WTC11 (cell line): ENCODE measurements around the gene AOAH. TPM values are rescaled to one million over a fixed set of nuclear protein-coding genes. Genes with fewer than 3 reads are reported as not detected.

Source experiments
- ATAC-seq: fragments of 200-7000 bp; cut with Tn5 transposase; 2 replicates; pipeline ENCODE4 v1.10.0; 2021; ENCODE audit warnings: mild to moderate bottlenecking, moderate library complexity
- CTCF ChIA-PET: fragments of 300-600 bp; sonication (Branson Sonifier 250); formaldehyde crosslinking; loops from one replicate; lab custom pipeline; 2021; ENCODE audit warnings: antibody characterized with exemption; lab: Charles Lee
- POLR2A ChIA-PET: fragments of 350-600 bp; sonication (Branson Sonifier 250); formaldehyde crosslinking; loops from one replicate; lab custom pipeline; 2021; ENCODE audit warnings: antibody characterized with exemption; lab: Charles Lee
- DNase-seq: peaks from one replicate; pipeline ENCODE4 v3.0.0; 2021; ENCODE audit warnings: low spot score
- H3K27ac Mint-ChIP-seq: 2 replicates; pipeline ENCODE4 v1.8.0; 2021; ENCODE audit warnings: mixed read lengths
- H3K27me3 Mint-ChIP-seq: 2 replicates; pipeline ENCODE4 v1.8.0; 2021; ENCODE audit warnings: low read depth, mild to moderate bottlenecking, moderate library complexity, mixed read lengths
- H3K36me3 Mint-ChIP-seq: 2 replicates; pipeline ENCODE4 v1.8.0; 2021; ENCODE audit warnings: mixed read lengths
- H3K4me1 Mint-ChIP-seq: 2 replicates; pipeline ENCODE4 v1.8.0; 2022; ENCODE audit warnings: mixed read lengths
- H3K4me3 Mint-ChIP-seq: 2 replicates; pipeline ENCODE4 v1.8.0; 2021; ENCODE audit warnings: mild to moderate bottlenecking, moderate library complexity, mixed read lengths
- H3K9me3 Mint-ChIP-seq: 2 replicates; pipeline ENCODE4 v1.8.0; 2021; ENCODE audit warnings: mixed read lengths
- ATF2 ChIP-seq: sonication (generic); formaldehyde crosslinking; IDR thresholded peaks from 2 replicates; pipeline ENCODE4 v1.8.1; 2022; ENCODE audit warnings: low read depth, missing genetic modification reagents, borderline replicate concordance
- ATF3 ChIP-seq: sonication (generic); formaldehyde crosslinking; conservative IDR thresholded peaks from 2 replicates; pipeline ENCODE4 v1.8.1; 2022; ENCODE audit warnings: mild to moderate bottlenecking, missing genetic modification reagents
- ATF6 ChIP-seq: sonication (generic); formaldehyde crosslinking; IDR thresholded peaks from 2 replicates; pipeline ENCODE4 v1.8.1; 2023; ENCODE audit warnings: mild to moderate bottlenecking, missing genetic modification reagents
- CBFB ChIP-seq: sonication (generic); formaldehyde crosslinking; IDR thresholded peaks from 2 replicates; pipeline ENCODE4 v1.8.1; 2022; ENCODE audit warnings: mild to moderate bottlenecking, low read depth, missing genetic modification reagents
- CREM ChIP-seq: sonication (generic); formaldehyde crosslinking; IDR thresholded peaks from 2 replicates; pipeline ENCODE4 v1.8.1; 2022; ENCODE audit warnings: mild to moderate bottlenecking, missing genetic modification reagents, moderate library complexity
- ELF4 ChIP-seq: sonication (generic); formaldehyde crosslinking; IDR thresholded peaks from 2 replicates; pipeline ENCODE4 v1.8.1; 2022; ENCODE audit warnings: low read depth, mild to moderate bottlenecking, moderate library complexity, missing genetic modification reagents
- ETV6 ChIP-seq: sonication (generic); formaldehyde crosslinking; IDR thresholded peaks from 2 replicates; pipeline ENCODE4 v1.8.1; 2022; ENCODE audit warnings: mild to moderate bottlenecking, missing genetic modification reagents
- FOXJ3 ChIP-seq: sonication (generic); formaldehyde crosslinking; IDR thresholded peaks from 2 replicates; pipeline ENCODE4 v1.9.0; 2021; ENCODE audit warnings: missing genetic modification reagents, mild to moderate bottlenecking, borderline replicate concordance
- FOXK1 ChIP-seq: sonication (generic); formaldehyde crosslinking; IDR thresholded peaks from 2 replicates; pipeline ENCODE4 v1.8.0; 2022; ENCODE audit warnings: mild to moderate bottlenecking, moderate library complexity, missing genetic modification reagents
- GRHL2 ChIP-seq: fragments of 250-450 bp; sonication (Bioruptor Pico); IDR thresholded peaks from 2 replicates; pipeline ENCODE4 v1.8.0; 2022; ENCODE audit warnings: mild to moderate bottlenecking, moderate library complexity; ENCODE audit not compliant: insufficient replicate concordance, severe bottlenecking
- JUN ChIP-seq: sonication (generic); formaldehyde crosslinking; IDR thresholded peaks from 2 replicates; pipeline ENCODE4 v1.8.0; 2023; ENCODE audit warnings: mild to moderate bottlenecking, missing genetic modification reagents
- MLX ChIP-seq: sonication (generic); formaldehyde crosslinking; IDR thresholded peaks from 2 replicates; pipeline ENCODE4 v1.8.1; 2023; ENCODE audit warnings: mild to moderate bottlenecking, missing genetic modification reagents, moderate library complexity
- MXD4 ChIP-seq: fragments of 250-450 bp; sonication (Bioruptor Pico); IDR thresholded peaks from 2 replicates; pipeline ENCODE4 v1.8.0; 2021; ENCODE audit warnings: mild to moderate bottlenecking, moderate library complexity, borderline replicate concordance
- NFYB ChIP-seq: sonication (generic); formaldehyde crosslinking; conservative IDR thresholded peaks from 2 replicates; pipeline ENCODE4 v1.8.0; 2022; ENCODE audit warnings: low read depth, missing genetic modification reagents
- OVOL2 ChIP-seq: fragments of 250-450 bp; sonication (Bioruptor Pico); IDR thresholded peaks from 2 replicates; pipeline ENCODE4 v1.9.0; 2021; ENCODE audit warnings: mild to moderate bottlenecking, borderline replicate concordance
- RELA ChIP-seq: sonication (generic); formaldehyde crosslinking; IDR thresholded peaks from 2 replicates; pipeline ENCODE4 v1.8.1; 2022; ENCODE audit warnings: missing genetic modification reagents, mild to moderate bottlenecking, borderline replicate concordance
- RORB ChIP-seq: fragments of 250-450 bp; sonication (Bioruptor Pico); IDR thresholded peaks from 2 replicates; pipeline ENCODE4 v1.9.0; 2021; ENCODE audit warnings: mild to moderate bottlenecking
- TEAD1 ChIP-seq: sonication (generic); formaldehyde crosslinking; IDR thresholded peaks from 2 replicates; pipeline ENCODE4 v1.8.0; 2022; ENCODE audit warnings: mild to moderate bottlenecking, missing genetic modification reagents
- ZNF317 ChIP-seq: sonication (generic); formaldehyde crosslinking; IDR thresholded peaks from 2 replicates; pipeline ENCODE4 v1.8.1; 2023; ENCODE audit warnings: low read depth, mild to moderate bottlenecking, moderate library complexity, missing genetic modification reagents, borderline replicate concordance
- ZNF396 ChIP-seq: fragments of 250-450 bp; sonication (Bioruptor Pico); IDR thresholded peaks from 2 replicates; pipeline ENCODE4 v1.8.0; 2021; ENCODE audit warnings: mild to moderate bottlenecking, moderate library complexity, borderline replicate concordance
- total RNA-seq: library from RNA; stranded (reverse); gene quantifications from 3 replicates; pipeline ENCODE4 v1.2.3, GENCODE V29; 2021
- TF ChIP-seq, protein P1 (sequence below): fragments of 250-450 bp; sonication (Bioruptor Pico); IDR thresholded peaks from 2 replicates; pipeline ENCODE4 v1.9.0; 2021; ENCODE audit warnings: moderate library complexity, mild to moderate bottlenecking, inconsistent platforms, borderline replicate concordance
- TF ChIP-seq, protein P2 (sequence below): fragments of 200-600 bp; IDR thresholded peaks from 2 replicates; pipeline ENCODE4 v1.8.0; 2022; ENCODE audit warnings: antibody characterized with exemption
- TF ChIP-seq, protein P3 (sequence below): sonication (generic); formaldehyde crosslinking; IDR thresholded peaks from 2 replicates; pipeline ENCODE4 v1.8.1; 2023; ENCODE audit warnings: mild to moderate bottlenecking, missing genetic modification reagents
- TF ChIP-seq, protein P4 (sequence below): sonication (generic); formaldehyde crosslinking; IDR thresholded peaks from 2 replicates; pipeline ENCODE4 v1.8.0; 2022; ENCODE audit warnings: mild to moderate bottlenecking, missing genetic modification reagents

The AOAH gene
- total RNA-seq, 1 experiment from 2014 or later: 0.31 TPM

- DNase-seq (no peak), ATAC-seq (no peak)
- H3K27me3 Mint-ChIP-seq: no peaks in the 10 kb centered on the region
- CTCF ChIA-PET: no interaction called here
- no peak overlapping the region for H3K27ac Mint-ChIP-seq
- H3K4me1 Mint-ChIP-seq: peaks cover 6% of the 10 kb centered on the region
- H3K4me3 Mint-ChIP-seq: no peak overlapping the region
- no peaks in the 10 kb centered on the region for H3K36me3 Mint-ChIP-seq
- TF ChIP-seq, protein P1, sequence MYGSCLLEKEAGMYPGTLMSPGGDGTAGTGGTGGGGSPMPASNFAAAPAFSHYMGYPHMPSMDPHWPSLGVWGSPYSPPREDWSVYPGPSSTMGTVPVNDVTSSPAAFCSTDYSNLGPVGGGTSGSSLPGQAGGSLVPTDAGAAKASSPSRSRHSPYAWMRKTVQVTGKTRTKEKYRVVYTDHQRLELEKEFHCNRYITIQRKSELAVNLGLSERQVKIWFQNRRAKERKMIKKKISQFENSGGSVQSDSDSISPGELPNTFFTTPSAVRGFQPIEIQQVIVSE: no peak
- no peak for TF ChIP-seq FOXJ3 (CRISPR knock-in tag)
- no peak for TF ChIP-seq ELF4 (CRISPR knock-in tag)
- TF ChIP-seq RELA (CRISPR knock-in tag): no peak
- TF ChIP-seq CREM (CRISPR knock-in tag): no peak
- TF ChIP-seq, protein P2, sequence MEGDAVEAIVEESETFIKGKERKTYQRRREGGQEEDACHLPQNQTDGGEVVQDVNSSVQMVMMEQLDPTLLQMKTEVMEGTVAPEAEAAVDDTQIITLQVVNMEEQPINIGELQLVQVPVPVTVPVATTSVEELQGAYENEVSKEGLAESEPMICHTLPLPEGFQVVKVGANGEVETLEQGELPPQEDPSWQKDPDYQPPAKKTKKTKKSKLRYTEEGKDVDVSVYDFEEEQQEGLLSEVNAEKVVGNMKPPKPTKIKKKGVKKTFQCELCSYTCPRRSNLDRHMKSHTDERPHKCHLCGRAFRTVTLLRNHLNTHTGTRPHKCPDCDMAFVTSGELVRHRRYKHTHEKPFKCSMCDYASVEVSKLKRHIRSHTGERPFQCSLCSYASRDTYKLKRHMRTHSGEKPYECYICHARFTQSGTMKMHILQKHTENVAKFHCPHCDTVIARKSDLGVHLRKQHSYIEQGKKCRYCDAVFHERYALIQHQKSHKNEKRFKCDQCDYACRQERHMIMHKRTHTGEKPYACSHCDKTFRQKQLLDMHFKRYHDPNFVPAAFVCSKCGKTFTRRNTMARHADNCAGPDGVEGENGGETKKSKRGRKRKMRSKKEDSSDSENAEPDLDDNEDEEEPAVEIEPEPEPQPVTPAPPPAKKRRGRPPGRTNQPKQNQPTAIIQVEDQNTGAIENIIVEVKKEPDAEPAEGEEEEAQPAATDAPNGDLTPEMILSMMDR: no peak
- TF ChIP-seq ZNF396: no peak
- no peak for TF ChIP-seq MXD4 (CRISPR knock-in tag)
- TF ChIP-seq OVOL2 (CRISPR knock-in tag): no peak
- no peak for TF ChIP-seq JUN (CRISPR knock-in tag)
- TF ChIP-seq, protein P3, sequence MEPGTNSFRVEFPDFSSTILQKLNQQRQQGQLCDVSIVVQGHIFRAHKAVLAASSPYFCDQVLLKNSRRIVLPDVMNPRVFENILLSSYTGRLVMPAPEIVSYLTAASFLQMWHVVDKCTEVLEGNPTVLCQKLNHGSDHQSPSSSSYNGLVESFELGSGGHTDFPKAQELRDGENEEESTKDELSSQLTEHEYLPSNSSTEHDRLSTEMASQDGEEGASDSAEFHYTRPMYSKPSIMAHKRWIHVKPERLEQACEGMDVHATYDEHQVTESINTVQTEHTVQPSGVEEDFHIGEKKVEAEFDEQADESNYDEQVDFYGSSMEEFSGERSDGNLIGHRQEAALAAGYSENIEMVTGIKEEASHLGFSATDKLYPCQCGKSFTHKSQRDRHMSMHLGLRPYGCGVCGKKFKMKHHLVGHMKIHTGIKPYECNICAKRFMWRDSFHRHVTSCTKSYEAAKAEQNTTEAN: no peak
- TF ChIP-seq, protein P4, sequence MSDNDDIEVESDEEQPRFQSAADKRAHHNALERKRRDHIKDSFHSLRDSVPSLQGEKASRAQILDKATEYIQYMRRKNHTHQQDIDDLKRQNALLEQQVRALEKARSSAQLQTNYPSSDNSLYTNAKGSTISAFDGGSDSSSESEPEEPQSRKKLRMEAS (CRISPR knock-in tag): no peak
- no peak for TF ChIP-seq ATF3 (CRISPR knock-in tag)
- TF ChIP-seq ZNF317 (CRISPR knock-in tag): no peak
- no peak for TF ChIP-seq TEAD1 (CRISPR knock-in tag)
- TF ChIP-seq NFYB (CRISPR knock-in tag): no peak
- POLR2A ChIA-PET: no interaction called here
- no peaks in the 10 kb centered on the region for H3K9me3 Mint-ChIP-seq
Observed at GRCh38 chr7:36600869-36601530, 123.3 kb downstream of the AOAH start.

DNA sequence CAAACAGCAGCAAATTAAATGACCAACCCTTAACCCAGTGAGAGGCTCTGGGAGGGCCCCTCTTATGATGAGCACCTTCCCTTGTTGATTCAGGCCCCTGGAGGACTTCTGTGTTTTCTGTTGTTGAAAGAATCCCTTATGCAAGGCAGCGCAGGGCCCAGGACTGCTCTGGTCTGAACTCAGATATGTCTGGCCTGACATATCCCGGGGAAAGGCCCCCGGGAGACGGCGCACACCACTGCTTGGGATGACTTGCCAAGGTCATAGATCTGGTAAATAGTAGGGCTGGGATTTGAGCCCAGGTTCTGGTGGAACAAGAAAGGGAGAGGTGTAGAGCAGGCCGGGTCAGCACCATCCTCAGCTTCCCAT lies 124.0 kb downstream of the AOAH start:
- H3K9me3 Mint-ChIP-seq: no peaks in the 10 kb centered on the region
- CTCF ChIA-PET: no interaction called here
- H3K4me3 Mint-ChIP-seq: no peak overlapping the region
- POLR2A ChIA-PET: no interaction called here
- H3K27me3 Mint-ChIP-seq: no peaks in the 10 kb centered on the region
- peaks cover 11% of the 10 kb centered on the region for H3K4me1 Mint-ChIP-seq
- H3K36me3 Mint-ChIP-seq: no peaks in the 10 kb centered on the region
- no peak for DNase-seq
- no peak overlapping the region for H3K27ac Mint-ChIP-seq
- ATAC-seq: no peak
- TF ChIP-seq ETV6 (CRISPR knock-in tag): no peak
- no peak for TF ChIP-seq FOXK1 (CRISPR knock-in tag)
- no peak for TF ChIP-seq MLX (CRISPR knock-in tag)
- no peak for TF ChIP-seq ATF6 (CRISPR knock-in tag)
- no peak for TF ChIP-seq ATF3 (CRISPR knock-in tag)
- no peak for TF ChIP-seq ELF4 (CRISPR knock-in tag)
- no peak for TF ChIP-seq GRHL2 (CRISPR knock-in tag)
- no peak for TF ChIP-seq TEAD1 (CRISPR knock-in tag)
- no peak for TF ChIP-seq RORB (CRISPR knock-in tag)
- no peak for TF ChIP-seq ZNF396
- TF ChIP-seq, protein P4 (CRISPR knock-in tag): no peak
- no peak for TF ChIP-seq CREM (CRISPR knock-in tag)
- no peak for TF ChIP-seq ATF2
- no peak for TF ChIP-seq CBFB
